B cell (primary cell): Measurements from ENCODE around the gene PDE4C. TPM values are rescaled to one million over a fixed set of nuclear protein-coding genes. Genes with fewer than 3 reads are reported as not detected.

Experiments used
- ATAC-seq: fragments of 200-7000 bp; cut with Tn5 transposase; one replicate; pipeline ENCODE4 v1.10.0; 2021; ENCODE audit warnings: low read depth, mild to moderate bottlenecking, moderate number of reproducible peaks, moderate library complexity
- CTCF ChIA-PET: fragments of 350-600 bp; sonication (Branson Sonifier 250); formaldehyde crosslinking; loops from one replicate; lab custom pipeline; 2021; ENCODE audit warnings: antibody characterized with exemption, inconsistent platforms; lab: Charles Lee
- POLR2A ChIA-PET: fragments of 350-600 bp; sonication (Branson Sonifier 250); formaldehyde crosslinking; loops from one replicate; lab custom pipeline; 2021; ENCODE audit warnings: antibody characterized with exemption; lab: Charles Lee
- DNase-seq: peaks from one replicate; pipeline ENCODE4 v3.0.0; 2013
- H2AFZ ChIP-seq: 2 replicates; pipeline ENCODE4 v1.6.1; 2012; ENCODE audit warnings: mild to moderate bottlenecking, low read depth, low read length; ENCODE audit not compliant: insufficient read depth, poor library complexity, severe bottlenecking
- H3K27ac ChIP-seq, 2 donors: 1 replicate in 1 of 2; 2 replicates in 1 of 2; pipeline ENCODE4 v1.5.1; 2012 to 2013; ENCODE audit warnings: low read length in 2 of 2, mild to moderate bottlenecking in 2 of 2, moderate library complexity in 1 of 2
- H3K27me3 ChIP-seq, 4 experiments: fragments of 200-600 bp in 1 of 4; sonication (generic) in 1 of 4; replicated peaks in 1 of 4; 1 replicate in 2 of 4; 2 replicates in 2 of 4; pipeline versions ENCODE4 v1.6.1 to v1.7.0; 2013 to 2016; ENCODE audit warnings: low read length in 3 of 4, mild to moderate bottlenecking in 2 of 4, mixed read lengths in 1 of 4, moderate library complexity in 1 of 4; ENCODE audit not compliant: insufficient read depth in 4 of 4, control insufficient read depth in 3 of 4; ENCODE audit errors: control extremely low read depth in 1 of 4
- H3K36me3 ChIP-seq, 2 experiments: replicated peaks in 1 of 2; 1 replicate in 1 of 2; 2 replicates in 1 of 2; pipeline versions ENCODE4 v1.6.1 to v1.7.1; 2013; ENCODE audit warnings: low read length in 1 of 2; ENCODE audit not compliant: insufficient read depth in 2 of 2, control insufficient read depth in 1 of 2; ENCODE audit errors: control extremely low read depth in 1 of 2, extremely low read depth in 1 of 2
- H3K4me1 ChIP-seq, 2 donors: fragments of 200-600 bp in 1 of 2; sonication (generic) in 1 of 2; 1 replicate in 1 of 2; 2 replicates in 1 of 2; pipeline versions ENCODE4 v1.5.1 to v1.6.1; 2013 to 2017; ENCODE audit warnings: low read length in 2 of 2; ENCODE audit not compliant: control insufficient read depth in 2 of 2, insufficient read depth in 2 of 2
- H3K4me2 ChIP-seq: replicated peaks from 2 replicates; pipeline ENCODE3; 2012; ENCODE audit warnings: mild to moderate bottlenecking, low read depth, low read length; ENCODE audit not compliant: poor library complexity, severe bottlenecking
- H3K4me3 ChIP-seq, 5 experiments: fragments of 200-600 bp in 1 of 5; sonication (generic) in 1 of 5; 1 replicate in 3 of 5; 2 replicates in 2 of 5; pipeline versions ENCODE4 v1.5.1 to v1.7.0; 2011 to 2016; ENCODE audit warnings: low read length in 4 of 5, mild to moderate bottlenecking in 4 of 5, low read depth in 2 of 5, control low read depth in 1 of 5, moderate library complexity in 1 of 5; ENCODE audit not compliant: insufficient read depth in 1 of 5; ENCODE audit errors: control extremely low read depth in 1 of 5, extremely low read depth in 1 of 5
- H3K79me2 ChIP-seq: fragments of 200-600 bp; sonication (generic); one replicate; pipeline ENCODE4 v1.6.0; 2016; ENCODE audit warnings: low read length; ENCODE audit not compliant: control insufficient read depth, insufficient read depth
- H3K9ac ChIP-seq: fragments of 200-600 bp; sonication (generic); 2 replicates; pipeline ENCODE4 v1.6.1; 2017; ENCODE audit warnings: mild to moderate bottlenecking, low read length, moderate library complexity
- H3K9me3 ChIP-seq, 3 donors: one replicate each; pipeline versions ENCODE4 v1.6.1 to v1.7.1; 2013; ENCODE audit warnings: low read length in 2 of 3; ENCODE audit not compliant: control insufficient read depth in 2 of 3, insufficient read depth in 1 of 3; ENCODE audit errors: control extremely low read depth in 1 of 3
- H4K20me1 ChIP-seq: 2 replicates; pipeline ENCODE4 v1.6.0; 2012; ENCODE audit warnings: mild to moderate bottlenecking, low read length; ENCODE audit not compliant: insufficient read depth, control insufficient read depth, poor library complexity, severe bottlenecking
- H3K27ac Mint-ChIP-seq: one replicate; pipeline ENCODE4 v1.8.0; 2021; ENCODE audit warnings: mixed read lengths
- H3K27me3 Mint-ChIP-seq: one replicate; pipeline ENCODE4 v1.8.0; 2021; ENCODE audit warnings: mixed read lengths
- H3K4me1 Mint-ChIP-seq: one replicate; pipeline ENCODE4 v1.8.0; 2021; ENCODE audit warnings: mixed read lengths
- H3K4me3 Mint-ChIP-seq: one replicate; pipeline ENCODE4 v1.8.0; 2021; ENCODE audit warnings: mixed read lengths
- H3K9me3 Mint-ChIP-seq: one replicate; pipeline ENCODE4 v1.8.0; 2022; ENCODE audit warnings: mixed read lengths; ENCODE audit not compliant: insufficient read depth
- CTCF ChIP-seq: fragments of 200-600 bp; IDR thresholded peaks from one replicate; pipeline ENCODE4 v1.8.0; 2022; ENCODE audit warnings: antibody characterized with exemption, mild to moderate bottlenecking
- EZH2 ChIP-seq: IDR thresholded peaks from 2 replicates; pipeline ENCODE4 v1.6.1; 2012; ENCODE audit warnings: borderline replicate concordance, low read depth, mild to moderate bottlenecking, moderate library complexity, low read length; ENCODE audit not compliant: insufficient read depth, poor library complexity, severe bottlenecking
- WGBS: methylation state at CpG from one replicate; pipeline ENCODE4 v1.1.5; 2013; ENCODE audit warnings: missing lambda C conversion rate; ENCODE audit not compliant: insufficient coverage; 5-methylcytosine and 5-hydroxymethylcytosine counted together
- intact Hi-C: fragments of 100-400 bp; cut with micrococcal nuclease; formaldehyde crosslinking; loops from one replicate; pipeline ENCODE4 v1.10.0; 2022
- polyA plus RNA-seq: library from polyadenylated mRNA; depleted of rRNA; stranded (reverse); fragments of >200 nt; gene quantifications from 2 replicates; pipeline ENCODE4 v1.2.3, GENCODE V29; 2012
- total RNA-seq, 2 donors: library from RNA; stranded (reverse); fragments of 120-200 nt in 1 of 2; gene quantifications; 1 replicate in 1 of 2; 2 replicates in 1 of 2; pipeline versions ENCODE4 v1.2.3 to v1.2.4, GENCODE V29; 2013 to 2022

PDE4C gene
- total and polyA plus RNA-seq, 2 donors (not counting 1 experiment from before 2014, with no cell fraction given), result not detected

- intact Hi-C loops, result loop anchor here (2.0 to 5.0 kb wide), 3 partner anchors 49 to 247 kb away; partner anchors contain the start of genes MAST3 and RAB3A
- peaks cover 0 to 12% (median 2%) of the 10 kb centered on the region in 3 donors for H3K9me3 ChIP-seq
- peaks cover 0 to 22% (median 2%) of the 10 kb centered on the region in 4 experiments for H3K27me3 ChIP-seq
- no peak overlapping the region for H3K4me3 ChIP-seq
- POLR2A ChIA-PET, result interaction anchor here (0.7 to 1.5 kb wide), 3 partner anchors 17 to 75 kb away, joined by 3 to 5 read pairs (median 4); no protein-coding TSS in a partner anchor
- peak overlapping the region; percentile 21 for H3K4me3 Mint-ChIP-seq
- TF ChIP-seq CTCF, result no peak
- no peak for TF ChIP-seq EZH2
- H3K4me1 ChIP-seq, result peaks cover 28 to 38% of the 10 kb centered on the region in 2 donors
- H3K27ac ChIP-seq, result no peak overlapping the region
- WGBS, result 65% methylated on average over 4 of the region's 5 CpGs
- no peak overlapping the region for H3K9ac ChIP-seq
- ATAC-seq (peak; percentile 71), DNase-seq (peak; percentile 74)
- peaks cover 4% of the 10 kb centered on the region for H3K27me3 Mint-ChIP-seq
- H2AFZ ChIP-seq, result no peak overlapping the region
- peaks cover 3% of the 10 kb centered on the region for H3K79me2 ChIP-seq
- peak overlapping the region; percentile 38 for H3K4me2 ChIP-seq
- CTCF ChIA-PET, result interaction anchor here (0.6 to 8.0 kb wide), 23 partner anchors 10 to 257 kb away, joined by 3 to 152 read pairs (median 7); partner anchors contain the start of genes ARRDC2, JUND, LSM4 and MPV17L2
- H3K27ac Mint-ChIP-seq, result peak overlapping the region; percentile 18
- H3K9me3 Mint-ChIP-seq, result no peaks in the 10 kb centered on the region
- H3K4me1 Mint-ChIP-seq, result peaks cover 29% of the 10 kb centered on the region
- peaks cover 21% of the 10 kb centered on the region for H4K20me1 ChIP-seq
- peaks cover 0 to 5% of the 10 kb centered on the region in 2 experiments for H3K36me3 ChIP-seq
Measured at GRCh38 chr19:18253716-18254115, 27.5 kb upstream of the PDE4C start.

GRCh38 chr19:18253130-18253529 lies 26.9 kb upstream of the PDE4C start:
- Mint-ChIP-seq H3K27me3 (peaks cover 4% of the 10 kb centered on the region), H3K4me3 (no peak overlapping the region), H3K4me1 (peaks cover 29% of the 10 kb centered on the region), H3K9me3 (no peaks in the 10 kb centered on the region), H3K27ac (no peak overlapping the region)
- Histone ChIP-seq H4K20me1 (peaks cover 18% of the 10 kb centered on the region), H3K36me3 (peaks cover 0 to 5% of the 10 kb centered on the region in 2 experiments), H3K9ac (no peak overlapping the region), H3K9me3 (peaks cover 0 to 12% (median 2%) of the 10 kb centered on the region in 3 donors), H2AFZ (no peak overlapping the region), H3K4me2 (no peak overlapping the region), H3K4me1 (peaks cover 28 to 38% of the 10 kb centered on the region in 2 donors), H3K79me2 (peaks cover 3% of the 10 kb centered on the region), H3K27ac (no peak overlapping the region), H3K27me3 (peaks cover 0 to 22% (median 2%) of the 10 kb centered on the region in 4 experiments), H3K4me3 (no peak overlapping the region)
- no peak for TF ChIP-seq CTCF
- TF ChIP-seq EZH2, result no peak
- CTCF ChIA-PET, result interaction anchor here (0.5 to 8.0 kb wide), 28 partner anchors 9 to 315 kb away, joined by 3 to 152 read pairs (median 8); partner anchors contain the start of genes JUND, LSM4, MPV17L2 and RAB3A
- POLR2A ChIA-PET, result interaction anchor here (0.7 to 1.8 kb wide), 5 partner anchors 10 to 742 kb away, joined by 3 to 7 read pairs (median 4); partner anchors contain the start of gene PGLS
- DNase-seq (no peak), ATAC-seq (no peak)
- intact Hi-C loops, result loop anchor here (2.0 to 5.0 kb wide), 3 partner anchors 48 to 246 kb away; partner anchors contain the start of genes MAST3 and RAB3A
- WGBS, result 97% methylated on average over 4 of the region's 4 CpGs
